Mucosa of stomach (tissue), 1 donor: ENCODE results near the gene FCN2.

Source experiments
- H3K27me3 ChIP-seq: one replicate; pipeline ENCODE4 v1.7.0; 2013; ENCODE audit warnings: mild to moderate bottlenecking, low read length; ENCODE audit not compliant: control insufficient read depth, insufficient read depth
- H3K36me3 ChIP-seq: one replicate; pipeline ENCODE4 v1.7.0; 2013; ENCODE audit warnings: low read length; ENCODE audit not compliant: control insufficient read depth, insufficient read depth
- H3K4me1 ChIP-seq: one replicate; pipeline ENCODE4 v1.7.0; 2013; ENCODE audit warnings: mild to moderate bottlenecking, low read length; ENCODE audit not compliant: control insufficient read depth, insufficient read depth
- H3K4me3 ChIP-seq: one replicate; pipeline ENCODE4 v1.7.0; 2013; ENCODE audit warnings: low read length
- H3K9ac ChIP-seq: one replicate; pipeline ENCODE4 v1.7.0; 2013; ENCODE audit warnings: mild to moderate bottlenecking, low read length, moderate library complexity
- H3K9me3 ChIP-seq: one replicate; pipeline ENCODE4 v1.7.0; 2013; ENCODE audit warnings: mild to moderate bottlenecking, low read length, moderate library complexity; ENCODE audit not compliant: control insufficient read depth
- donor health status: Pancreatic carcinoma.

Gene FCN2

DNA sequence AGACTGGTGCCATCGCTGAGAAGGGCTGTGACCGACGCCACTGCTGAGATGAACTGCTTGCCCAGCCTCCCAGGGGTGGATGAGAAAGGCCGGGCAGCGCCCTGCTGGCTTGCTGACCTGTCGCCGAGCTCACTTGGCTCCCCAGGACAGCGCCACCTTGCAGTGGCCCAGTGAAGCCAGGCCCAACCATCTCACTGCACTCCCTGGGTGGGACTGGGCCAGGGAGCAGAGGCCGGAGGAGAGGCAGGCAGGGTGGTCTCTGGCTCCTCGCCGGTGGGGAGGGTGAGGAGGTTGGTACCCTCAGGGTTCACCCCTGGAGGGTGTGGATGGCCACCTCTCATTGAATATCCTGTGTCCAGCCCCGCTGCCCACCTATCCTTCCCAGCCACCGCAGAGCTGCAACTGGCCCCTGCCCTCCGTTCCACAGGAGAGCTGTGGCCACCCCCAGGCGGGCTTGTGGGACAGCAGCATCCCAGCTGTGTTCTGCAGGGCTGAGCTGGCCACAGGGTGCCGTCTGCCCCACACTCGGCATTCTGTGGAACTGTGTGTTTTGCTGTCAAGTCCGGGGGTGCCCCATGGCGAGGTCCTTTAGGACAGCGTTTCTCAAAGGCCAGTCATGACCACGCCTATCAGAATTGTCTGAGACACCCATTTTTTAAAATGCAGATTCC lies 41.0 kb upstream of the FCN2 start:
- Histone ChIP-seq H3K4me3 (no peak overlapping the region), H3K4me1 (no peaks in the 10 kb centered on the region), H3K36me3 (no peaks in the 10 kb centered on the region), H3K9me3 (no peaks in the 10 kb centered on the region), H3K27me3 (no peaks in the 10 kb centered on the region), H3K9ac (no peak overlapping the region)

DNA sequence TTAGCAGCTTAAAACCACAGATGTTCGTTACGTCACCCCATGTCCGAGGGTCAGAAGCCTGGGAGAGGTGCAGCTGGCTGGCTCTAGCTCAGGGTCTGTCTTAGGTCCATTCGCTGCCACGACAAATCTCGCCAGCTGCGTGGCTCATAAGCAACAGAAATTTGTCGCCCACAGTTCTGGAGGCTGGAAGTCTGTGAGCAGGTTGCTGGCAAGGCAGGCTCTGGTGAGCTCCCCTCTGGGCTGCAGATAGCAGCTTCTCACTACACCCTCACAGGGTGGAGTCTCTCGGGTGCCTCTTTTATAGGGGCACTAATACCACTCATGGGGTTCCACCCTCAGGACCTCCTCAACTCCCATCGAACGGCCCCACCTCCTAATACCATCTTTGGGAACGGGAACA lies 40.1 kb upstream of the FCN2 start:
- Histone ChIP-seq H3K9me3 (no peaks in the 10 kb centered on the region), H3K36me3 (no peaks in the 10 kb centered on the region), H3K9ac (no peak overlapping the region)

DNA sequence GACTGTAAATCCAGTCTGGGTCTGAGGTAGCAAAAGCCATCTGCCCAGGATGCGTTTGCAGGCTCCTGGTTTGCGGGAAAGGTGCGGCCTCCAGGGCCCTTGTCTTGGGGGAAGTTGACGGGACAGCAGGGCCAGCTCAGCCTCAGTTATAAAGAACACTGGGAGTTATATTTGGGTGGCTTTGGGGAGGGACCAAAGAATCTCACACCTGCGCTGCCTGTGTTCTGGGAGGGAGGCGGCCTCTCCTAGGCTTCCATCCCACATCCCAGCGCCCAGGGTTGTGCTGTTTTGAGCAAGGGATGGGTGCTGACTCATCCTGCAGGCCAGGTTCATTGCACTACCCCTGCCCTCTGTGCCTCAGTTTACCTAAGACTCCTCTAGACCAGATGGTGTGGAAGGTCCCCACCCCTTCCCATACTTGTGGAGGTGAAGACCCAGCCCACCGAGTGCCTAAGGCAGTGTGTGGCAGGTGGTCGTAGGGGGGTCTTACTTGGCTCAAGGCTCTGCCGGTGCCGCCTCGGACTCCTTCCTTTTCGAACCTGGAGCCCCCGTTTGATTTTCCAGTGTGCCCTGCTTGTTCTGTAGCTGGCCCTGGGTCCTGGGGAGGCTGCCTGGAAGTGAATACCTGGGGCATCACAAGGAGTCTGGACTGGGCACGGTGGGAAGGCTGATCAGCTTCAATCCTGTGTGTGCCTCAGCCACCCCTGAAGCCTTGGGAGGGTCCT lies 39.3 kb upstream of the FCN2 start:
- no peak overlapping the region for H3K9ac ChIP-seq
- no peak overlapping the region for H3K4me3 ChIP-seq
- no peaks in the 10 kb centered on the region for H3K9me3 ChIP-seq
- no peaks in the 10 kb centered on the region for H3K36me3 ChIP-seq
- no peaks in the 10 kb centered on the region for H3K4me1 ChIP-seq
- no peaks in the 10 kb centered on the region for H3K27me3 ChIP-seq

More for the DNA sequence above, 40.1 kb upstream of the FCN2 start:
- Histone ChIP-seq H3K4me3 (no peak overlapping the region), H3K4me1 (no peaks in the 10 kb centered on the region), H3K27me3 (no peaks in the 10 kb centered on the region)

DNA sequence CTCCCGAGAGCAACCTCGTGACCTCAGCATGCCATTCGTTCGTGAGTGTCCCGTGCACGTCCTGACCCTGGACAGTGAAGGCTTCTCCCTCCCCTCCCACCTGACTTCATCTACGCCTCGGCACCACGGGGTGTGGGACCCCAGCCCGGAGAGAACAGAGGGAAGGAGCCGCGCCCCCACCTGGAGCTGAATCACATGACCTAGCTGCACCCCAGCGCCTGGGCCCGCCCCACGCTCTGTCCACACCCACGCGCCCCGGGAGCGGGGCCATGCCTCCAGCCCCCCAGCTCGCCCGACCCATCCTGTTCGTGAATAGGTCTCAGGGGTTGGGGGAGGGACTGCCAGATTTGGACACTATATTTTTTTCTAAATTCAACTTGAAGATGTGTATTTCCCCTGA lies 38.3 kb upstream of the FCN2 start:
- H3K4me1 ChIP-seq = no peaks in the 10 kb centered on the region
- no peak overlapping the region for H3K9ac ChIP-seq
- no peaks in the 10 kb centered on the region for H3K36me3 ChIP-seq
- H3K9me3 ChIP-seq = no peaks in the 10 kb centered on the region
- H3K4me3 ChIP-seq = no peak overlapping the region
- H3K27me3 ChIP-seq = no peaks in the 10 kb centered on the region

DNA sequence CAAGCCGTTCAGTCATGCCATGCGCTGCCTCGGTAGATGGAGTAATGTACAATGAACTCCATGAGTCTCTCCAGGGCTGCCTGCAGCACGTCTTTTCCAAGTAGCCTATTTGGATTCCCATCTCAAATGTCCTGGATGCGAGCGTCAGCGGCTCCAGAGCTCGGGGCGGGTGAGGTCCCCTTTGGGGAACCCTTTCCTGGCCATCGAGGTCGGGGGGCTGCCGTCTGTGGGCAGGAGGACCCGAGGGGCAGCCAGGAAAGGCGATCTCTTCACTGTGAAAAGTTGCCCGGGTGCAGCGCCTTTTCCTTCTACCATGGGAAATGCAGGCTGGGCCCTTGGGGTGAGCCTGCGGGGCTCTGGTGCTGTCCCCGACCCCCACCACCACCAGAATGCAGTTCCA lies 36.9 kb upstream of the FCN2 start:
- no peak overlapping the region for H3K4me3 ChIP-seq
- no peaks in the 10 kb centered on the region for H3K36me3 ChIP-seq

DNA sequence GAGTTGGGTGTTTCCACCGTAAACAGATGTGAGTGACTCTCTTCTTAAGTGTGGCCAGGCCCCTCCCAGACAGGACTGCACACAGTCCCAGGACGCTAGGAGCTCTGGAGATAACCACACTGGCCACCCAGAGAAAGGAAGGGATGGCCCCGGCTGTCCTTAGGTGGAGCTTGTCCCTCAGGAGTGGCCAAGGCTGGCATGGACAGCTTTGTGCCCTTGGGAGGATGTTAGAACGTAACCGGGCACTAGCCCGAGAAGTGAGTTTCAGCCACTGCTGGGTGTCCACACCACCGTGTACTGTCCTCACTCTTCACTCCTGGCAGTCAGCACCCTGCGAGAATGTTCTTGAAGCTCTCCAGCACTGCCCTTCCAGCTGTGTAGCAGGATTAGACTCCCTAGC lies 35.8 kb upstream of the FCN2 start:
- H3K9ac ChIP-seq = no peak overlapping the region
- H3K27me3 ChIP-seq = no peaks in the 10 kb centered on the region
- no peaks in the 10 kb centered on the region for H3K4me1 ChIP-seq
- no peaks in the 10 kb centered on the region for H3K36me3 ChIP-seq
- H3K9me3 ChIP-seq = no peaks in the 10 kb centered on the region
- no peak overlapping the region for H3K4me3 ChIP-seq

More for the DNA sequence above, 36.9 kb upstream of the FCN2 start:
- no peaks in the 10 kb centered on the region for H3K4me1 ChIP-seq
- H3K27me3 ChIP-seq = no peaks in the 10 kb centered on the region
- no peak overlapping the region for H3K9ac ChIP-seq
- no peaks in the 10 kb centered on the region for H3K9me3 ChIP-seq

DNA sequence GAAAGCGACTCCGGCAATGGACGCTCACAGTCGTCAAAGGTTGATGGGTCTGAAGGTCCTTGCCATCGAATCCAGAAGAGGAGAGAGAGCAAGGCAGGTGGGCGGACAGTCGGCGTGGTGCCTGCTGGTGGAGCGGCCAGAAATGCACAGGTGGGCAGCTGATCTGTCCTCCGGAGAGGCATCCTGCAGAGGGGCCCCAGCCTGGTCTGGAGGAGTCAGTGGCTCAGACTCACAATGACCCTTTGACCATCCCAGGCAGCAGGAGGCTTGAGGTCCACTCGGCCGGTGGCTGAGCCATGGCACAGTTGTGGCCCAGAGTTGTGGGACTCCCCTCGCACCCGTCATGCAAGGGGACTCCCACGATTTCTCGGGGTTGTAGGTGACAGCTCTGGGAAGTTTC lies 34.4 kb upstream of the FCN2 start:
- H3K9ac ChIP-seq = no peak overlapping the region
- H3K27me3 ChIP-seq = no peaks in the 10 kb centered on the region

DNA sequence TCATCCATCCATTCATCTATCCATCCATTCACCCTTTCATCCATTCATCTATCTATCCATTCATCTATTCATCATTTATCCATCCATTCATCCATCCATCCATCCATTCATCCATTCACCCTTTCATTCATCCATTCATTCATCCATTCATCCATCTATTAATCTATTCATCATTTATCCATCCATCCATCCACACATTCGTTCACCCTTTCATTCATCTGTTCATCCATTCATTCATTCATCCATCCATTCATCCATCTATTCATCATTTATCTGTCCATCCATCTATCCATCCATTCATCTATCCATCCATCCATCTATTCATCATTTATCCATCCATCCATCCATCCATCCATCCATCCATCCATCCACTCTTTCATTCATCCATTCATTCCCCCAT lies 33.9 kb upstream of the FCN2 start:
- Histone ChIP-seq H3K36me3 (no peaks in the 10 kb centered on the region), H3K4me3 (no peak overlapping the region), H3K4me1 (no peaks in the 10 kb centered on the region), H3K27me3 (no peaks in the 10 kb centered on the region), H3K9me3 (peaks cover 5% of the 10 kb centered on the region), H3K9ac (no peak overlapping the region)

More for the DNA sequence above, 34.4 kb upstream of the FCN2 start:
- Histone ChIP-seq H3K9me3 (peaks cover 5% of the 10 kb centered on the region), H3K4me1 (no peaks in the 10 kb centered on the region), H3K36me3 (no peaks in the 10 kb centered on the region), H3K4me3 (no peak overlapping the region)

DNA sequence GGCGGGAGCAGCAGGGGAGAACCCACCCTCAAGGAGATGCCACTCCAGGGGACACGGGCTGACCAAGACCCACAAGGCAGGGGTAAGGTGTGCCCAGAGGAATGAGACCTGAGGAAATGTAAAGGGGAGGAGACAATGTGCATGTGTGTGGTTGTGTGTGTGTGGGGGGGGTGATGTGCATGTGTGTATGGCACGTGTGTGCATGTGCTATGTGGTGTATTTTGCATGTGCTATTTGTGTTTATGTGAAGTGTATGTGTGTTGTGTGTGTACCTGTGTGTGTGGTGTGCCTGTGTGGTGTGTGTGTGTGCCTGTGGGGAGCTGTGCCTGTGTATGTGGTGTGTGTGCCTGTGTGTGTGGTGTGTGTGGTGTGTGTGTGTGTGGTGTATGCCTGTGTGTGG lies 33.5 kb upstream of the FCN2 start:
- H3K27me3 ChIP-seq = no peaks in the 10 kb centered on the region
- H3K36me3 ChIP-seq = no peaks in the 10 kb centered on the region
- no peak overlapping the region for H3K4me3 ChIP-seq
- H3K9me3 ChIP-seq = peaks cover 5% of the 10 kb centered on the region
- no peaks in the 10 kb centered on the region for H3K4me1 ChIP-seq
- H3K9ac ChIP-seq = no peak overlapping the region

DNA sequence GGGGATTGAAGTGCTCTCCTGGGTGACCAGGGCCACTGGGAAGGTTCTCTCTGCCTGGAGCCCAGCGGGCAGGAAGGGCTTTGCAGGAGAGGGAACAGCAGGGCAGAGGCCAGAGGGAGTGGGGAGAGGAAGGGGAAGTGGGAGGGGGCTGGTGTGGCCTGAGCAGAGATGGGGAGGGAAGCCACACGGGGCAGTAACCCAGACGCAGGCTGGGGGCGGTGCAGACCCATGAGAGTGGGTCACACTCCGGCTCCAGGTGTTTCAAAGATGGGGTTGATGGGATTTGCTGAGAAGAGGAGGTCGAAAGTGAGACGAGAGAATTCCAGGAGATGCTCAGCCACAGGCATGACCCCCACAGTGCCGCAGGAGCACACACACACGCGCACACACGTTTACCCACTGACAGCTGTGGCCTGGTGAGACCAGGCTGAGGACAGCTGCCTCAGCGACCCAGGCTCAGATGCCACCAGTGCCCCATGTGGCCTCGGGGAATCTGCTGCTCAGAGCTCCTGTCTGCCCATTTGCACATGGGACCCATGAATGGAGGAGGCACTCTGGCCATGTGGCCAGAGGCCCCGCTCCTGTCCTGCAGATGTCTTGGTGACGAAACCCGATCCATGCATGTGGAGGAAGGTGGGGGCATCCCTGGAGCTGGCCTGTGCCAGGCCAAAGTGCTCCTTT lies 32.7 kb upstream of the FCN2 start:
- H3K4me3 ChIP-seq = no peak overlapping the region
- no peaks in the 10 kb centered on the region for H3K36me3 ChIP-seq
- no peaks in the 10 kb centered on the region for H3K27me3 ChIP-seq
- peaks cover 5% of the 10 kb centered on the region for H3K9me3 ChIP-seq
- H3K9ac ChIP-seq = no peak overlapping the region
- no peaks in the 10 kb centered on the region for H3K4me1 ChIP-seq

DNA sequence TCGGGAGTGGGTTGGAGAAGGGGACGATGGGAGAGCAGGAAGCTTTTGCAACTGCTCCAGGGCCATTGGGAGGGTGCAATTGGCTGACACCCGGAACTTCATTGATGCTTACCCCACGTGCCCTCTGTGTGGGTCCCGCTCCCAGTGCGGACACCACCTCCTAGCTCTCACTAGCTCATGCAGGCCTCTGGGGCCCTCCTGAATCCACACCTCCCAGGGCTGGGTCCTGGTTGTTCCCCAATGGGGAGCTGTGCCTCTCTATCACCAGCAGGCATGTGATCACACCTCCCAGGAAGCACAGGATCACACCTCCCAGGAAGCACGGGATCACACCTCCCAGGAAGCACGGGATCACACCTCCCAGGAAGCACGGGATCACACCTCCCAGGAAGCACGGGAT lies 32.1 kb upstream of the FCN2 start:
- Histone ChIP-seq H3K27me3 (no peaks in the 10 kb centered on the region), H3K9me3 (peaks cover 5% of the 10 kb centered on the region), H3K4me1 (no peaks in the 10 kb centered on the region), H3K9ac (no peak overlapping the region), H3K36me3 (no peaks in the 10 kb centered on the region), H3K4me3 (no peak overlapping the region)

DNA sequence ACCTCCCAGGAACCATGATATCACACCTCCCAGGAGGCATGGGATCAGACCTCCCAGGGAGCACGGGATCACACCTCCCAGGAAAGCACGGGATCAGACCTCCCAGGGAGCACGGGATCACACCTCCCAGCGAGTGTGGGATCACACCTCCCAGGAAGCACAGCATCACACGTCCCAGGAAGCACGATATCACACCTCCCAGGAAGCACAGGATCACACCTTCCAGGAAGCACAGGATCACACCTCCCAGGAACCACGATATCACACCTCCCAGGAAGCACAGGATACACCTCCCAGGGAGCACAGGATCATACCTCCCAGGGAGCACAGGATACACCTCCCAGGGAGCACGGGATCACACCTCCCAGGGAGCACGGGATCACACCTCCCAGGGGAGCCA lies 30.0 kb upstream of the FCN2 start:
- Histone ChIP-seq H3K4me1 (no peaks in the 10 kb centered on the region), H3K4me3 (no peak overlapping the region), H3K36me3 (no peaks in the 10 kb centered on the region), H3K9ac (no peak overlapping the region), H3K27me3 (no peaks in the 10 kb centered on the region), H3K9me3 (peaks cover 5% of the 10 kb centered on the region)
